Muscle of arm (tissue), 12 donors: ENCODE data around the gene CATSPERZ. TPM values are rescaled to one million over a fixed set of nuclear protein-coding genes. Genes with fewer than 3 reads are reported as not detected.
A peak's percentile ranks its signal among the peaks of the same experiment; 100 is the strongest.
"Not testable (repeated sequence)": the region's sequence is repeated elsewhere in the genome, so short reads cannot be mapped to it uniquely, and the experiment has no call there.

Source experiments
- DNase-seq: peaks from one replicate; pipeline ENCODE4 v3.0.0-alpha.2; 2013
- polyA plus RNA-seq, 12 donors: library from polyadenylated mRNA; unstranded; fragments of 120-200 nt; gene quantifications; one replicate each; pipeline ENCODE4 v1.2.1, GENCODE V29; 2013; ENCODE audit not compliant: insufficient read length in 12 of 12

CATSPERZ gene
- polyA plus RNA-seq, 12 donors, result not detected

DNA sequence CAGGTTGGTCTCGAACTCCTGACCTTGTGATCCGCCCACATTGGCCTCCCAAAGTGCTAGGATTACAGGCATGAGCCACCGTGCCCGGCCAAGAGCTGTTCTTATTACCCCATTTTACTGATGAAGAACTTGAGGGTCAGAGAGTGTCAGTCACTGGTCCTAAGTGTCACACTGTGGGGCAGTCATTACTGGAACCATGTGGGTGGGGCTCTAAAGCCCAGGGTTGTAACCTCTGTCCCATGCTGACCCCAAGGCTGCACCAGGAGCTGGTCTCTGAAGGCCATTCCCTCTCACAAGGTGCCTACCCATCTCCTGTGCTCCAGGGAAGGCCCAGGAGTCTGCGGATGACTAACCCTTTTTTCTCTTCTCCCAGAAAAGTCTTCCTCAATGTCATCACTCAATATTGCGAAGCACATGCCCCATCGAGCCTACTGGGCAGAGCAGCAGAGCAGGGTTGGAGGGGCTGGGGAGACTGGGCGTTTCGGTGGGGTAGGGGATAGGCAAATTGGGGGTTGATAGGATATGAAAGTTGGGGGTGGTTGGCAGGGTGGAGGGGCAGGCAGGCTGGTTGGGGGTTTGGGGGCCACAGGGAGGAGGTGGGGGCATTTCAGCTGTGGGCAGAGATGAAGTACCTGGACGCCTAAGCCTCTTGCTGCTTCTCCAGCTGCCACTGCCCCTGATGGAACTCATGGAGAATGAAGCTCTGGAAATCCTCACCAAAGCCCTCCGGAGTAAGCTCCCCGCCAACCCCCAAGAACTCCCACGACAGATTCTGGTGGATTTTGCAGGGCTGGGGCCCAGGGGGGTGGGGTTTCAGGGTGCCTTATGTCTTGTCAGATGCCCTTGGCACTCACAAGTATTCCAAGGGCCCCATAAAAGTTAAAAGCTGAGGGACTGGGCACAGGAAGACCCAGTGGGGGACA lies 3.2 kb downstream of the CATSPERZ start:
- no peak for DNase-seq

DNA sequence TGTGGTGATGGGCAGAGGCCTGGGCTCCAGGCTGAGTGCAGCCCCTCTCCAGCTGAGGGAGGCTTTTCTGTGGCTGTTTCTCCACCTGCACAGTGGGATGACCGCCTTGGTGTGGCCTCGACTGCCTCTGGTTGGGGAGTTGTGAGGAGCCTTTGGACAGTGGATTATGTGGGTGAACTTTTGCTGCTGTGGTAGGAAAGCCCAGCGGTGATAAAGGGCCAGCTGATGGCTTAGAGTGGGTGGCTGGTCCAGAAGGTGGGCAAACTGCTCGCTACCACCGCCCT lies 3.8 kb downstream of the CATSPERZ start:
- no peak for DNase-seq

DNA sequence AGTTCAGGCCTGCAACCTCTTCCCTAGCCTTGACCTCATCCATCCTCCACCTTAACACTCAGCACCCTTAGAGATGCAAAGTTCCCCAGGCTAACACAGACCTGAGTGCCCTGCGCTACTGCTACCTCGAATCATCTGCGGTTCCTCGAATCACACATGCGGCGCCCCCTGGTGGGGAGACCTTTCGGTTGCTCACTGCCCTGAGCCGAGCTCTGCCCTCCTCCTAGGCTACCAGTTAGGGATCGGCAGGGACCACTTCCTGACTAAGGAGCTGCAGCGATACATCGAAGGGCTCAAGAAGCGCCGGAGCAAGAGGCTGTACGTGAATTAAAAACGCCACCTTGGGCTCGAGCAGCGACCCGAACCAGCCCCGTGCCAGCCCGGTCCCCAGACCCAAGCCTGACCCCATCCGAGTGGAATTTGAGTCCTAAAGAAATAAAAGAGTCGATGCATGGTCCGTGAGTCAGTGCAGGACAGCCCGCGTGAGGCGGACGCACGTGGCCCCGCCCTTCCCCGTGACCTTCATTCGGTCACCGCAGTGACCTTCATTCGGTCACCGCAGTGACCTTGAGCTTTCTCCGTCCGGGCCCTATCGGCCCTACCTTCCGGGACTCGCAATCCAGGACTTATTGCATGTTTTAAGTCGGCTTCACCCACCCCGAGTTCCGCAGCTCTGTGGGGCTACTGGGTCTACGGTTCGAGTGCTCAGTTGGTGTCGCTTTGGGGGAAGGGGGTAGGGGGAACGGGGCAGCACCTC lies 4.3 kb downstream of the CATSPERZ start:
- DNase-seq, result peak; percentile 85

DNA sequence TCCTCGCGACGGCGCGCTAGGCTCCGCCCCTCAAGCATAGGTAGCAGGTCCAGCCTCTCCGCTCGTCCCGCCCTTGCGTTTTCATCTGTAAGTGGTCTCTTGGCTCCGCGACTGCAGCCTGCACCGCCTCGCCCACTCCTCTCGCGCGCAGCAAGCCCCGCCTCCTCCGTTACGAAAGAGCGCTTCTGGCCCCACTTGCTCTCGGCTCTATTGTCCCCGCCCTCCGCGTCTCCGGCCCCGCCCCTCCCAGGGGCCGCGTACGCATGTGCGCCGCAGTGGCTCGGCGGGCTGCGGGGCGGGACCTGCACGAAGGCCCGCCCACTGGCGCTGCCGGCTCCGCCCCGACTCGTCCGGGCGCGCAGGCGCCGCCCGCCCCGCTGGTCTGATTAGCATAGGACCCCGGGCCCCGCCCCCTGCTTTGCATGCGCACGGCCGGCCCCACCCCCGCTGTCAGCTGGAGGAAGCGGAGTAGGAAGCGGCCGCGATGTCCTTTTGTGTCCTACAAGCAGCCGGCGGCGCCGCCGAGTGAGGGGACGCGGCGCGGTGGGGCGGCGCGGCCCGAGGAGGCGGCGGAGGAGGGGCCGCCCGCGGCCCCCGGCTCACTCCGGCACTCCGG lies 5.0 kb downstream of the CATSPERZ start, which contains the start of gene ESRRA:
ESRRA (plus strand) TSS at position 450 of the 616 bp plus-strand sequence. CDS start 1,656 bp downstream, outside the sequence.
- DNase-seq, result peak; percentile 97

DNA sequence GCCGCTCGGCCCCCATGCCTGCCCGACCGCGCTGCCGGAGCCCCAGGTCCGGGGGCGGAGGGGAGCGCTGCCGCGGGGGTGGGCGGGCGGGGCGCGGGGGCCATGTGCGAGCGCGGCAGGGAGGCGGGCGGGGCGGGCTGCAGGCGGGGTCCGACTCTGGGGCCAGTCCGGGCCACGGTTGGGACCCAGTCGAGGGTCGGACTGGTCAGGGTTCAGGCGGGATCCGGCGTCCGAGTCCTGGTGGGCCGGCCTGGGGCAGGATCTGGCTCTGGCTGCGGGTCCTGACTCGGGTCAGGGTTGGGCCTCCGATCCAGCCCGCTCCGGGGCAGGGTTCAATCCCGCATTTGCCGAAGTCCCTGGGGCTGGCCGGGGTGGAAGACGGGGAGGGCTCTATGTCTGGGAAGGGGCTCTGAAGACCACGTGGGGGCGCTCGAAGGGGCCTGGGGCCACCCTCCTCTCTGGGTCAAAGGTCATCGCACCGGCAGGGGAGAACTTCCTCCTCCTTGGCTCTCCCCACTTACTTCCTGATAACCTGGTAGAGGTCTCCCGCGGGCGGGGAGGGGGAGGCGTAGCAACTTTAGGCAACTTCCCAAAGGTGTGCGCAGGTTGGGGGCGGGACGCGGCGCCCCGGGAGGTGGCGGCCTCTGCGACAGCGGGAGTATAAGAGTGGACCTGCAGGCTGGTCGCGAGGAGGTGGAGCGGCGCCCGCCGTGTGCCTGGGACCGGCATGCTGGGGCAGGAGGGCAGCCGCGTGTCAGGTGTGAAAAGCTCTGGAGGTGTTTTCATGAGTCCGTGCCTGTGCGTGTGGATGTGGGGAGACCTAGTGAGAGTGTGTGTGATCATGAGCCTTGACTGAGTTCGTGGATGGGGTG lies 5.8 kb downstream of the CATSPERZ start:
- no peak for DNase-seq

DNA sequence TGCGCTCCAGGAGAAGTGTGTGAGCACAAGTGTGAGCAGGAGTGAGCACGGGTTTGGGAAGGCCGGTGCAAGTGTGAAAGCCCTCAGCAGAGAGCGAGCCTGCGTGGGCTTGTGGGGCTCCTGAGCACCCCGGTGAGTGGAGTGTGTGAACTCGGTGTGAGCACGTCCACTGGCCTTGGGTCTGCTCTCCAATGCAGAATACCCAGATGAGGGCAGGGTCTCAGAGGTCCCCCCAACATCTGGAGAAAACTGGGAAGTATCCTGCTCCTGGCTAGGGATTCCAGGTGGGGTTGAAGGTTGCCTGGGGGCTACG lies 6.4 kb downstream of the CATSPERZ start:
- DNase-seq, result no peak

DNA sequence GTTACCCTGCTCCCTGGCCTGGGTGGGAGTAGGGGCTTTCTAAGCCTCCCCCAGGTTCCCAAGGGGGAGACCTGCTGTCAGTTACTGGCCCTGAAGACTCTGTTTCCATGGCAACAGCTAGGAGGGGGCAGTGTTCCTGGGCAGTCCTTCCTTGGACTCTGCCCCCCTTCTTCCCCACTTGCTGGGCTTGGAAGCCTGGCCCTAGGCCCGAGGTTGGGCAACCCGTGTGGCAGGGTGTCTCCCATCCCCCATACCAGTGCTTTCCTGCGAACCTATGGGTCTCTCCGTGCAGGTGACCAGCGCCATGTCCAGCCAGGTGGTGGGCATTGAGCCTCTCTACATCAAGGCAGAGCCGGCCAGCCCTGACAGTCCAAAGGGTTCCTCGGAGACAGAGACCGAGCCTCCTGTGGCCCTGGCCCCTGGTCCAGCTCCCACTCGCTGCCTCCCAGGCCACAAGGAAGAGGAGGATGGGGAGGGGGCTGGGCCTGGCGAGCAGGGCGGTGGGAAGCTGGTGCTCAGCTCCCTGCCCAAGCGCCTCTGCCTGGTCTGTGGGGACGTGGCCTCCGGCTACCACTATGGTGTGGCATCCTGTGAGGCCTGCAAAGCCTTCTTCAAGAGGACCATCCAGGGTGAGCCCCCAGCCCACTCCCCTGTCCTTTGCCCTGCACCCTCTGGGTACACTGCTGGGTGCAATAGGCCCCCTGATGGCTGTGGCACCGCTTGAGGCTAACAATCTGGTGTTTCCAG lies 6.9 kb downstream of the CATSPERZ start:
- no peak for DNase-seq

DNA sequence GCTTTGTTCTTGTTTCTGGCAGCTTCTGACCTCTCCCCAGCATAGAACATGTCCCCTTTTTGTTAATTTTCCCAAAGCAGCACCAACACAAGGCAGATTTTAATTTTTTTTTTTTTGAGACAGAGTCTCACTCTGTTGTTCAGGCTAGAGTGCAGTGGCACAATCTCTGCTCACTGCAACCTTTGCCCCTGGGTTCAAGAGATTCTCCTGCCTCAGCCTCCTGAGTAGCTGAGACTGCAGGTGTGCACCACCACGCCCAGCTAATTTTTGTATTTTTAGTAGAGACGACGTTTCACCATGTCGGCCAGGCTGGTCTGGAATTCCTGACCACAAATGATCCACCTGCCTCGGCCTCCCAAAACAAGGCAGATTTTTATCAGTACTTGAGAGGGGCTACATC lies 7.6 kb downstream of the CATSPERZ start:
- not testable (repeated sequence) for DNase-seq

DNA sequence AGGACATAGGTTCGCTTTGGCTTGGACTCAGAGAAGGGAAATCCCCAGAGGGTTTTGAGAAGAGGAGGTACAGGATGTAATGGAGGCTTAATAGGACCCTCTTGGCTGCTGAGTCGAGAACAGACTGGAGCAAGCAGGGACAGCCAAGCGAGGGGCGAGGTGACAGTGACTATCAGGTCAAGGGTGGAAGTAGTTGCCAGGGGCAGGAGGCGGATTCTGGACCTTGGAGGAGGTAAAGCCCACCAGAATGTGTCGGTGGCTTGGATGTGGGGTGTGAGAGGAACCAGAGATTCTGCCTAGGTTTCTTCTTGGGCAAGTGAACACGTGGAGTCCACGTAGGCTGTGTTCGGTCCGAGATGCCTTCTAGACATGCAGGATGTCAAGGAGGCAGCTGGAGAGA lies 12.8 kb downstream of the CATSPERZ start:
- DNase-seq, result no peak

DNA sequence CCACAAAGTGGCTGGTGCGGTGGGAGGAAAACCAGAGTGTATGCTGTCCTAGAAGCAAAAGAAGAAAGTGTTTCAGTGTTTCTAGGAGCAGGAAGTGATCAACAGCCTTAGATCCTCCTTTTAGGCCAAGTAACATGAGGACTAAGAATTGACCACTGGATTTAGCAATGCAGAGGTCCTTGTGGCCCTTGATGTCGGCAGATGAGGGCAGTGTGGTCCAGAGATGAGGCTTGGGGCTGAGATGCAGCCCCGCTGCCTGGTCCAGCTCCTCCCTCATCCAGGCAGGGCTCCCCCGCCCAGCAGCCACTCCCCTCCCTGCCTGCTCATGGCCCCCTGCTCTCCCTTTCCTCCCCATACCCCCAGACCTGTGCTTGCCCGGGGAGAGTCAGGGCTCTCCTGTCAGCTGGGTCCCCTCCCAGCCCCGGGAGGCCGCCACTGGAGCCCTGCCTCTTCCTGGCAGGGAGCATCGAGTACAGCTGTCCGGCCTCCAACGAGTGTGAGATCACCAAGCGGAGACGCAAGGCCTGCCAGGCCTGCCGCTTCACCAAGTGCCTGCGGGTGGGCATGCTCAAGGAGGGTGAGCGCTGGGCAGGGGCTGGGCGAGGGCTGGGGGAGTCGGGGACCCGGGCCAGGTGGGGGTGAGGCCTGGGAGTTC lies 13.5 kb downstream of the CATSPERZ start:
- no peak for DNase-seq

DNA sequence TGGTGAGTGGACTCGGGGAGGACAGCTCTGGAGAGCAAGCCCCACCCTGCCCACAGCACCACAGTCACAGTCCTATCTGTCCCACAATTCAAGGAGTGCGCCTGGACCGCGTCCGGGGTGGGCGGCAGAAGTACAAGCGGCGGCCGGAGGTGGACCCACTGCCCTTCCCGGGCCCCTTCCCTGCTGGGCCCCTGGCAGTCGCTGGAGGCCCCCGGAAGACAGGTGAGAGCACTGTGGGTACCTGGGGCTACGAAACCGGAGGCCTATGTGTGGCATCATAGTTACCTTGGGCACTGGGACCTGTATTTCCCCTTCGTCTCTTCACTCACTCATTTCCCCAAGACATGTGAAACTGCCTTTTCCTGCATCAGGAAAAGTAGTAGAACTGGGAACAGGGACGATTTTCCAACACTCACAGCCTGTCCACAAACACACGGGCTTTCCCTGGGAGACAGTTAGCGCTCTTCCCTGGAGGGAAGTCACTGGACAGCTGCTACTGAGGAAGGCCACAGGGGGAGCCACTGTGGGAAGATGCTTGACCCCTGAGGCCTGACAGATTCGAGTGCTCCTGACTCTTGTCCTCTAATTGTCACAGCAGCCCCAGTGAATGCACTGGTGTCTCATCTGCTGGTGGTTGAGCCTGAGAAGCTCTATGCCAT lies 14.1 kb downstream of the CATSPERZ start:
- DNase-seq, result no peak

DNA sequence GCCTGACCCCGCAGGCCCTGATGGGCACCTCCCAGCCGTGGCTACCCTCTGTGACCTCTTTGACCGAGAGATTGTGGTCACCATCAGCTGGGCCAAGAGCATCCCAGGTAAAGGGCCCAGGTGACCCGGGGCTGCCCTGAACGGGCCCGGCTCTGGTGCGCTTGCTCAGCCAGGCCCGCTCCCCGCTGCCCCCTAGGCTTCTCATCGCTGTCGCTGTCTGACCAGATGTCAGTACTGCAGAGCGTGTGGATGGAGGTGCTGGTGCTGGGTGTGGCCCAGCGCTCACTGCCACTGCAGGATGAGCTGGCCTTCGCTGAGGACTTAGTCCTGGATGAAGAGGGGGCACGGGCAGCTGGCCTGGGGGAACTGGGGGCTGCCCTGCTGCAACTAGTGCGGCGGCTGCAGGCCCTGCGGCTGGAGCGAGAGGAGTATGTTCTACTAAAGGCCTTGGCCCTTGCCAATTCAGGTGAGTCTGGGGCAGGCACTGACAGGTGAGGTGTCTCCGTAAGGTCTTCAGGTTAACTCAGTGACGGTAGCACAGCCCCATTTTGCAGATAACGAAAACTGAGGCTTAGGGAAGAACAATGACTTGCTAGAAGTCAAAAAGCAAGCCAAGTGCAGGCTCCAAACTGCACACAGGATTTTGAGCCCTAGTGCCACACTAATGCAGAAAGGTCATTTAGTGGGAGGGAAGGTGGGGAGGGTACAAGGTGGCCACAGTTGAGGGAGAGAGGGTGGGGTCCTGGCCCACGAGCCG lies 14.8 kb downstream of the CATSPERZ start:
- DNase-seq, result no peak

DNA sequence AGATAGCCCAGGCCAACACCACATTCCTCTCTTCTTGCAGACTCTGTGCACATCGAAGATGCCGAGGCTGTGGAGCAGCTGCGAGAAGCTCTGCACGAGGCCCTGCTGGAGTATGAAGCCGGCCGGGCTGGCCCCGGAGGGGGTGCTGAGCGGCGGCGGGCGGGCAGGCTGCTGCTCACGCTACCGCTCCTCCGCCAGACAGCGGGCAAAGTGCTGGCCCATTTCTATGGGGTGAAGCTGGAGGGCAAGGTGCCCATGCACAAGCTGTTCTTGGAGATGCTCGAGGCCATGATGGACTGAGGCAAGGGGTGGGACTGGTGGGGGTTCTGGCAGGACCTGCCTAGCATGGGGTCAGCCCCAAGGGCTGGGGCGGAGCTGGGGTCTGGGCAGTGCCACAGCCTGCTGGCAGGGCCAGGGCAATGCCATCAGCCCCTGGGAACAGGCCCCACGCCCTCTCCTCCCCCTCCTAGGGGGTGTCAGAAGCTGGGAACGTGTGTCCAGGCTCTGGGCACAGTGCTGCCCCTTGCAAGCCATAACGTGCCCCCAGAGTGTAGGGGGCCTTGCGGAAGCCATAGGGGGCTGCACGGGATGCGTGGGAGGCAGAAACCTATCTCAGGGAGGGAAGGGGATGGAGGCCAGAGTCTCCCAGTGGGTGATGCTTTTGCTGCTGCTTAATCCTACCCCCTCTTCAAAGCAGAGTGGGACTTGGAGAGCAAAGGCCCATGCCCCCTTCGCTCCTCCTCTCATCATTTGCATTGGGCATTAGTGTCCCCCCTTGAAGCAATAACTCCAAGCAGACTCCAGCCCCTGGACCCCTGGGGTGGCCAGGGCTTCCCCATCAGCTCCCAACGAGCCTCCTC lies 15.7 kb downstream of the CATSPERZ start:
- not testable (repeated sequence) for DNase-seq

DNA sequence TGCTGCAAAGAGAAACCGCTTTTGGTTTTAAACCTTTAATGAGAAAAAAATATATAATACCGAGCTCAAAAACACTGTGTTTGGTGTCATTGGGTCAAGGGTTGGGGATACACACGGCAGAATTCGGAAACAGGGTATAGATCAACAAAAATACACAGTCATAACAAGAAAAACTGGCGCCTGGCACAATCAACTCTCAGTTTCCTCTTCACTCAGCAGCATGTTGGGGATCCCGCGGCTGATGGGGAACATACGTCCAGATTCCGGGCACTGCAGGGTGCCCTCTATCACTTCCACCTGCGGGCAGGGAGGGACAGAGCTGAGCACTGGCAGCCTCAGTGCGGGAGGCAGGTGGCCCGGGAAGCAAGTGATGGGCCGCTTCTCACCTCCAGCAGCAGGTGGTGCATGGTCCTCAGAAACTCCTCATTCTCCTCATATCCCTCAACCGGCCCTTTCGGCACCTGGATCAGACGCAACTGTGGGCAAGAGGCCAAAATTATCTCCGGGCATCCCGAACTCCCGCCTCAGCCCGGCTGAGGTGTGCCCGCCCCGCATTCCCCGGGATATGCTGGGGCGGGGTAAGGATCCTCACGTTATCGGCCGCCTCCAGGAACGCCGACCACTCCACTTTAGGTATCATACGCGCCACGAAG lies 16.6 kb downstream of the CATSPERZ start:
- no peak for DNase-seq

DNA sequence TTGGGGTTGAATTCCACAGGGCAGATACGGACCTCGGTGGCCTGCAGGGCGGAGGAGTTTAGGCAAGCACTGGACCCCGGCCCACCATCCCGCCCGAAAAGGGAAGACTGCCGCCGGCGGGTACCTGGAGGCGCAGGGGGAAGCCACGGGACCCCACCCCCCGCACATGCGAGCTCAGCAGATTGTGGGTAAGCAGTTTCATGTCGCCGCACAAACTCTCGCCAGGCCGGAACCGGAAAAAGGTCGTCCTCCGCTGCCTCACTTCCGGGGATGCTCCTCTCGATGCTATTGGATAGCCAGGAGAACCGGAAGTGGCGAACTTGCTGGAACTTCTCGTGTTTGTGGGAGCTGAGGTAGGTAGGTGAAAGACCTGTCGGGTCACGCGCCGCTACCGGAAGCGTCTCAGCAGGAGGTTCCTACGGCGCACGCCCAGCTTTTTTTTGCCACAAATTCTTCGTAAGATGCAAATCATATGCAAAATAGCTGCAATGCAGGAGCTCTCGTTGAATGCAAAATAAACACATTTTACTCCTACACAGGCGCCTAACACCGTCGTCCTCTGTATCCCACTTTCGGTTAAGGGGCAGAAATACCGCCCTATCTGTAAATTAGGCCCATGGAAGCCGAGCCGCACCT lies 17.3 kb downstream of the CATSPERZ start, which contains the start of gene TRMT112:
TRMT112 (minus strand) TSS at position 235 of the 636 bp plus-strand sequence; CDS start at position 202, 33 bp downstream.
- peak; percentile 97 for DNase-seq

DNA sequence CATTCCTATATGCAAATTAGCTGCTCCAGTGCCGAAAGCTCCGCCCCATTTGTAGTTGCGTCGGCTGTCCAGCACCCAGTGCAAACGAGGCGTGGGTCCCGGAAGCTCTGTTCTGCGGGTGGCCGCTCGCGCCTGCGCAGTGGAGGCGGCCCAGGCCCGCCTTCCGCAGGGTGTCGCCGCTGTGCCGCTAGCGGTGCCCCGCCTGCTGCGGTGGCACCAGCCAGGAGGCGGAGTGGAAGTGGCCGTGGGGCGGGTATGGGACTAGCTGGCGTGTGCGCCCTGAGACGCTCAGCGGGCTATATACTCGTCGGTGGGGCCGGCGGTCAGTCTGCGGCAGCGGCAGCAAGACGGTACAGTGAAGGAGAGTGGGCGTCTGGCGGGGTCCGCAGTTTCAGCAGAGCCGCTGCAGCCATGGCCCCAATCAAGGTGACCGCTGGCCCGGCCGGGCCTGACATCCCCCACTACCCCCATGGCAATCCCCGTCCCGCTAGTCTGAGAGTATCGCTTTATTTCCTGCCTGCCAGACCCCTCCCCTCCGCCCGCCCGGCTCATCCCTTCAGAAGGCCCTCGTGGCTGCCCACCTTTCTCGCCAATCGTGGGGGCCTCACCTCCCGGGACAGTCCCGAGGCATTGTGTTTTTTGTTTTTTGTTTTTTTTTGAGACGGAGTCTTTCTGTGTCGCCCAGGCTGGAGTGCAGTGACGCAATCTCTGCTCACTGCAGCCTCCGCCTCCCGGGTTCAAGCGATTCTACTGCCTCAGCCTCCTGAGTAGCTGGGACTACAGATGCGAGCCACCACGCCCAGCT lies 18.0 kb downstream of the CATSPERZ start, which contains the start of gene PRDX5:
PRDX5 (plus strand) TSS at position 161 of the 805 bp plus-strand sequence; CDS start at position 256, 95 bp downstream.
- DNase-seq, result peak; percentile 97
